PC-9 (cell line): ENCODE data around the gene ACOXL. TPM values are rescaled to one million over a fixed set of nuclear protein-coding genes. Genes with fewer than 3 reads are reported as not detected.

ENCODE experiments used
- BruUV-seq: library from RNA; stranded (reverse); fragments of 400-500 nt; replicated peaks from 2 replicates; lab custom pipeline; 2021; lab: Mats Ljungman, UMichigan
- CTCF ChIA-PET: fragments of 300-600 bp; sonication (Branson Sonifier 250); formaldehyde crosslinking; loops from one replicate; lab custom pipeline; 2022; ENCODE audit warnings: antibody characterized with exemption; lab: Charles Lee
- POLR2A ChIA-PET: fragments of 300-600 bp; sonication (Branson Sonifier 250); formaldehyde crosslinking; loops from one replicate; lab custom pipeline; 2022; ENCODE audit warnings: antibody characterized with exemption; ENCODE audit not compliant: unreplicated experiment; lab: Charles Lee
- DNase-seq, 2 experiments: peaks; one replicate each; pipeline versions ENCODE4 v3.0.0 to v3.0.0-alpha.2; 2015 to 2022; ENCODE audit warnings: mixed read lengths in 1 of 2
- H2AFZ ChIP-seq: fragments of 200-600 bp; sonication (generic); 2 replicates; pipeline ENCODE4 v1.8.1; 2017; ENCODE audit warnings: antibody characterized with exemption
- H3F3A ChIP-seq: fragments of 200-600 bp; sonication (generic); 2 replicates; pipeline ENCODE4 v1.8.1; 2017; ENCODE audit warnings: antibody characterized with exemption, mild to moderate bottlenecking, low read depth; ENCODE audit not compliant: insufficient read depth
- H3K27ac ChIP-seq: fragments of 200-600 bp; sonication (generic); 2 replicates; pipeline ENCODE4 v1.6.1; 2016; ENCODE audit warnings: mixed run types
- H3K27me3 ChIP-seq: fragments of 200-600 bp; sonication (generic); 2 replicates; pipeline ENCODE4 v1.6.1; 2016; ENCODE audit warnings: low read depth, mixed run types; ENCODE audit not compliant: insufficient read depth
- H3K36me3 ChIP-seq: fragments of 200-600 bp; sonication (generic); 2 replicates; pipeline ENCODE4 v1.6.1; 2016; ENCODE audit warnings: low read depth, mixed run types
- H3K4me1 ChIP-seq: fragments of 200-600 bp; sonication (generic); replicated peaks from 2 replicates; pipeline ENCODE4 v1.6.1; 2016; ENCODE audit warnings: mixed run types; ENCODE audit not compliant: insufficient read depth
- H3K4me2 ChIP-seq: fragments of 200-600 bp; sonication (generic); 2 replicates; pipeline ENCODE4 v1.6.1; 2017; ENCODE audit warnings: mixed run types
- H3K4me3 ChIP-seq: fragments of 200-600 bp; sonication (generic); 2 replicates; pipeline ENCODE4 v1.6.1; 2016; ENCODE audit warnings: mixed run types
- H3K79me2 ChIP-seq: fragments of 200-600 bp; sonication (generic); 2 replicates; pipeline ENCODE4 v1.6.1; 2017; ENCODE audit warnings: low read depth, mixed run types
- H3K9me2 ChIP-seq: fragments of 200-600 bp; sonication (generic); 2 replicates; pipeline ENCODE4 v1.8.1; 2017; ENCODE audit warnings: mild to moderate bottlenecking; ENCODE audit not compliant: insufficient read depth
- H3K9me3 ChIP-seq: fragments of 200-600 bp; sonication (generic); 2 replicates; pipeline ENCODE4 v1.8.1; 2016; ENCODE audit warnings: low read depth; ENCODE audit not compliant: insufficient read depth
- H4K20me1 ChIP-seq: fragments of 200-600 bp; sonication (generic); 2 replicates; pipeline ENCODE4 v1.8.1; 2017; ENCODE audit not compliant: insufficient read depth
- EZH2 ChIP-seq: fragments of 200-600 bp; sonication (generic); IDR thresholded peaks from 2 replicates; pipeline ENCODE4 v1.8.0; 2017; ENCODE audit warnings: antibody characterized with exemption, low read depth
- intact Hi-C: fragments of 100-400 bp; cut with micrococcal nuclease; formaldehyde crosslinking; loops from one replicate; pipeline ENCODE4 v1.10.0; 2022; ENCODE audit not compliant: unreplicated experiment
- total RNA-seq: library from RNA; stranded (reverse); gene quantifications from 2 replicates; pipeline ENCODE4 v1.2.3, GENCODE V29; 2021
- TF ChIP-seq, protein P1 (sequence below): fragments of 200-600 bp; sonication (generic); conservative IDR thresholded peaks from 2 replicates; pipeline ENCODE4 v1.6.1; 2017; ENCODE audit warnings: mixed run types, antibody characterized with exemption, mild to moderate bottlenecking, moderate library complexity

The ACOXL gene
- total RNA-seq, 1 experiment from 2014 or later = 10.7 TPM

DNA sequence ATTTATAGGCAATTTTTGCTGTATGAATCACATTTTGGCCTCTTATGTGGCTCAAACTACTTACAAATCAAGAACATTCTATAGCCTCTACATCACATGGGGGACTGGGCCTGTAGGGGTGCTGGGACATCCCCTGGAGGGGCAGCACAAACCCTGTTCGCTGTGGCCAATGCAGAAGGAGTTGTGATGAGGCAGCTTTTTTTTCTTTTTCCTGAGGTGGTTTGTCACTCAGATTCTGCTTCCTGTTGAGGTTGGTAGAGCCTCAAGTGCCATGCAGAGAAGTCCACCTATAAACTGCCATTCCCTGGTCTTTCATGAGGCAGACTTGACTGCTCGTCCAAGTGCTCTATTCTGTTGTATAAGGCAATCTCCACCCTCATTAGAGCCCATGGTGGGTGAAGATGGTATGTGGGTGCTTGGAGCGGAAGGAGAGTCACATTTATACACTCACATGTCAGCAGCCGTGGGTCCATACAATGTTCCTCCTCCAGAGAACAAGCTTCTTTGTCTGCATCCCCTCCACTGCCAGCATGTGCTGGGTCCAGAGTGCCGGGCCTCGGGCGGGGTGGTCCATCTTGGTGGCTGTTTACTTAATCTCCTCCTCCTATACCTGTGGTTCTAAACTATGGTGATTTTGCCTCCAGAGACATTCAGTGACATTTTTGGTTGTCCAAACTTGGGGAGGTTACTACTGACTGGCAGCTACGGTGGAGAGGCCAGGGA is 120.3 kb downstream of the ACOXL start:
- Histone ChIP-seq H3K27me3 (no peaks in the 10 kb centered on the region), H3K36me3 (no peaks in the 10 kb centered on the region), H3K27ac (no peak overlapping the region), H3F3A (no peaks in the 10 kb centered on the region), H3K4me1 (no peaks in the 10 kb centered on the region), H3K4me3 (no peak overlapping the region), H3K9me2 (no peaks in the 10 kb centered on the region), H4K20me1 (no peaks in the 10 kb centered on the region), H3K9me3 (no peaks in the 10 kb centered on the region), H2AFZ (no peak overlapping the region), H3K4me2 (no peak overlapping the region), H3K79me2 (no peaks in the 10 kb centered on the region)
- BruUV-seq = no TSS peak
- ChIA-PET CTCF (no interaction called here), POLR2A (no interaction called here)
- TF ChIP-seq, protein P1, sequence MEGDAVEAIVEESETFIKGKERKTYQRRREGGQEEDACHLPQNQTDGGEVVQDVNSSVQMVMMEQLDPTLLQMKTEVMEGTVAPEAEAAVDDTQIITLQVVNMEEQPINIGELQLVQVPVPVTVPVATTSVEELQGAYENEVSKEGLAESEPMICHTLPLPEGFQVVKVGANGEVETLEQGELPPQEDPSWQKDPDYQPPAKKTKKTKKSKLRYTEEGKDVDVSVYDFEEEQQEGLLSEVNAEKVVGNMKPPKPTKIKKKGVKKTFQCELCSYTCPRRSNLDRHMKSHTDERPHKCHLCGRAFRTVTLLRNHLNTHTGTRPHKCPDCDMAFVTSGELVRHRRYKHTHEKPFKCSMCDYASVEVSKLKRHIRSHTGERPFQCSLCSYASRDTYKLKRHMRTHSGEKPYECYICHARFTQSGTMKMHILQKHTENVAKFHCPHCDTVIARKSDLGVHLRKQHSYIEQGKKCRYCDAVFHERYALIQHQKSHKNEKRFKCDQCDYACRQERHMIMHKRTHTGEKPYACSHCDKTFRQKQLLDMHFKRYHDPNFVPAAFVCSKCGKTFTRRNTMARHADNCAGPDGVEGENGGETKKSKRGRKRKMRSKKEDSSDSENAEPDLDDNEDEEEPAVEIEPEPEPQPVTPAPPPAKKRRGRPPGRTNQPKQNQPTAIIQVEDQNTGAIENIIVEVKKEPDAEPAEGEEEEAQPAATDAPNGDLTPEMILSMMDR = no peak
- no peak for TF ChIP-seq EZH2
- intact Hi-C loops = no loop called here
- DNase-seq = no peak

DNA sequence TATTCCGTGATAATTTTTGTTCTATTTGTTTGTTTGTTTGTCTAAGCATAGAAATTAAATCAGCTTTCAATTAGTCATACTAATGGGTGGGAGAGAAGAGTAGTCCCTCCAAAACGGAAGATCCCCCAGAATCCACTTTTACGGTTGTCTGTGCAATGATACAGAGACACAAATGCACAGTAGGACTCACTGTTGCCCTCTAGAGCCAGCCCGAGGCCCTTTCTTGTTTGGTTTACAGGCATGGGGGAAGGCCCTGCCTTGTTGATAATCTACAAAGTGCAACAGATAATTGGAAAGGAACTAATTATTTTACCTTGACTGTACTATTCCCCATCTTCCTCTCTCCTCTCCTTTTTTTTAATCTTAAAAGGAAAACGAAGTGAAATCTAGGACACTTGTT is 121.1 kb downstream of the ACOXL start:
- Histone ChIP-seq H3K9me2 (no peaks in the 10 kb centered on the region), H3K36me3 (no peaks in the 10 kb centered on the region), H3K27me3 (no peaks in the 10 kb centered on the region), H3K4me1 (no peaks in the 10 kb centered on the region), H2AFZ (no peak overlapping the region), H4K20me1 (no peaks in the 10 kb centered on the region), H3K9me3 (no peaks in the 10 kb centered on the region), H3F3A (no peaks in the 10 kb centered on the region), H3K27ac (no peak overlapping the region), H3K4me2 (no peak overlapping the region), H3K79me2 (no peaks in the 10 kb centered on the region), H3K4me3 (no peak overlapping the region)
- POLR2A ChIA-PET = no interaction called here
- DNase-seq = peak in 1 of 2 experiments; percentile 16
- intact Hi-C loops = no loop called here
- BruUV-seq = no TSS peak
- CTCF ChIA-PET = interaction anchor here (0.6 to 0.7 kb wide), 3 partner anchors 50 to 300 kb away, joined by 5 to 9 read pairs (median 6); no protein-coding TSS in a partner anchor
- no peak for TF ChIP-seq EZH2
- TF ChIP-seq, protein P1 = peak; percentile 63; the same call in 1 of the 2 replicates

DNA sequence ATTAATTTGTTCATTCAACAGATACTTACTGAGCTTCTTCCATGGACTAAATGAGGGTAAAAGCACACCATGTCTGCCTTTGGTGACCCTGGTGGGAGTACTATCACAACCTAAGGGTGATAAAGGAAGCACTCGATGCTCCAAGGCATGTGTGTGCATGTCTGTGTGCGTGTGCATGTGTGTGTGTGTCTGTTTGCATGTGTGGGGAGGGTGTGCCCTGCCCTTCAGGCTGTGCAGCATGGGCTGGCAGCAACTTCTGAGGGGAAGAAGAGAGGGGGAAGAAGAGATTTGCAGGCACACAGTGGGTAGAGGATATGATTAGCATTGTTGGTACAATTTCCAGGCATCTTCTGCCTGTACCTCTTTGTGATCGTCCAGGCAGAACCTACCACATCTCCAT is 121.6 kb downstream of the ACOXL start:
- Histone ChIP-seq H3K36me3 (no peaks in the 10 kb centered on the region), H3K27me3 (no peaks in the 10 kb centered on the region), H4K20me1 (no peaks in the 10 kb centered on the region), H3K27ac (no peak overlapping the region), H3K9me2 (no peaks in the 10 kb centered on the region), H2AFZ (no peak overlapping the region), H3K4me2 (no peak overlapping the region), H3K4me1 (no peaks in the 10 kb centered on the region), H3K79me2 (no peaks in the 10 kb centered on the region), H3K4me3 (no peak overlapping the region), H3F3A (no peaks in the 10 kb centered on the region), H3K9me3 (no peaks in the 10 kb centered on the region)
- ChIA-PET POLR2A (no interaction called here), CTCF (interaction anchor here (0.6 to 0.7 kb wide), 3 partner anchors 50 to 299 kb away, joined by 5 to 9 read pairs (median 6); no protein-coding TSS in a partner anchor)
- BruUV-seq = no TSS peak
- DNase-seq = no peak
- intact Hi-C loops = no loop called here
- TF ChIP-seq, protein P1 = no peak; the same call in 1 of the 2 replicates
- no peak for TF ChIP-seq EZH2
